Peyer's patch (tissue), 4 donors: ENCODE results near the gene AKT2. TPM values are rescaled to one million over a fixed set of nuclear protein-coding genes. Genes with fewer than 3 reads are reported as not detected.

ENCODE experiments used
- DNase-seq, 3 donors: peaks; one replicate each; pipeline ENCODE4 v3.0.0-alpha.2; 2017 to 2019
- H3K27ac ChIP-seq, 4 donors: fragments of 200-600 bp; sonication (generic); one replicate each; pipeline ENCODE4 v1.5.1; 2016 to 2019
- H3K27me3 ChIP-seq, 2 donors: fragments of 200-600 bp; sonication (generic); one replicate each; pipeline ENCODE4 v1.5.1; 2019
- H3K36me3 ChIP-seq, 3 donors: fragments of 200-600 bp; sonication (generic); one replicate each; pipeline ENCODE4 v1.5.1; 2016 to 2019
- H3K4me1 ChIP-seq, 4 donors: fragments of 200-600 bp; sonication (generic); one replicate each; pipeline ENCODE4 v1.5.1; 2016 to 2019
- H3K4me3 ChIP-seq, 4 donors: fragments of 200-600 bp; sonication (generic); 1 replicate in 3 of 4; 2 replicates in 1 of 4; pipeline ENCODE4 v1.5.1; 2016 to 2019; ENCODE audit warnings: mild to moderate bottlenecking in 1 of 4
- H3K9me3 ChIP-seq, 4 donors: fragments of 200-600 bp; sonication (generic); one replicate each; pipeline ENCODE4 v1.5.1; 2016 to 2019; ENCODE audit warnings: mild to moderate bottlenecking in 1 of 4
- CTCF ChIP-seq, 6 experiments: fragments of 450-650 bp in 4 of 6; fragments of 200-600 bp in 2 of 6; sonication (generic) in 1 of 6; IDR thresholded peaks; one replicate each; pipeline ENCODE4 v1.5.1; 2017 to 2019; ENCODE audit warnings: antibody characterized with exemption in 6 of 6, mild to moderate bottlenecking in 3 of 6, moderate library complexity in 1 of 6
- POLR2A ChIP-seq, 2 donors: fragments of 450-650 bp; IDR thresholded peaks; one replicate each; pipeline ENCODE4 v1.5.1; 2017; ENCODE audit warnings: antibody characterized with exemption in 2 of 2, mild to moderate bottlenecking in 2 of 2, moderate library complexity in 2 of 2
- total RNA-seq, 4 donors: library from RNA; depleted of rRNA; stranded (reverse); fragments of >200 nt; gene quantifications; one replicate each; pipeline ENCODE4 v1.1.0, GENCODE V29; 2016

AKT2 gene
- total RNA-seq, 4 donors from 2014 or later: 67.1 to 146 (median 100) TPM

DNA sequence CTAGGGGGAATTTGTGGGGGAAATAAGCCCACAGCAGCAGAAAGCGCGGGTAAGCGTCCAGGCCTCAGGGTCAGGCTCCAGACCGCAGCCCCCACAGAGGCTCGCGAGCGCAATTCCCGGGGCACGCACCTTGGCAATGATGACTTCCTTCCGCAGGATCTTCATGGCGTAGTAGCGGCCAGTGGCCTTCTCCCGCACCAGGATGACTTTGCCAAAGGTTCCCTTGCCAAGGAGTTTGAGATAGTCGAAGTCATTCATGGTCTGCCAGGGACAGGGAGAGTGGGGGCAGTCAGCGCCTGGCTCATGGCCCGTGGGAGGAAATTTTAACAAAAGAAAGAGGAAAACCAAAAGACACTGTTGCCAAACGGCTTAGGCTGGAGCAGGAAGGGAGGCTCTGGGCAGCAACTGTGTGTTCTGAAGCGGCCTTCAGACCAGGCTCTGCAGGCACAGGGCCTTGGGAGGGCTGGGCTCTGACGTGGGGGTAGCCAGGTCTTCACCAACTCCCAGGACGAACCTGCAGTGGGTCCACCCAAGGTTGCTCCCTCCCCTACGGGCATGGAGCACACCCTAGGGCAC lies 43.2 kb downstream of the AKT2 start:
- H3K36me3 ChIP-seq: peaks cover 0 to 55% (median 0%) of the 10 kb centered on the region in 3 donors
- peak overlapping the region in 1 of 4 donors; percentile 19 for H3K27ac ChIP-seq
- TF ChIP-seq POLR2A (IDR thresholded peaks at IDR 0.05): no peak
- no peak for TF ChIP-seq CTCF (IDR thresholded peaks at IDR 0.05)
- H3K4me1 ChIP-seq: no peaks in the 10 kb centered on the region
- DNase-seq: no peak
- H3K27me3 ChIP-seq: no peaks in the 10 kb centered on the region
- H3K9me3 ChIP-seq: no peaks in the 10 kb centered on the region
- no peak overlapping the region for H3K4me3 ChIP-seq

- DNase-seq: no peak
- H3K4me1 ChIP-seq: no peaks in the 10 kb centered on the region
- H3K36me3 ChIP-seq: peaks cover 0 to 62% (median 0%) of the 10 kb centered on the region in 3 donors
- TF ChIP-seq POLR2A (IDR thresholded peaks at IDR 0.05): no peak
- H3K27me3 ChIP-seq: no peaks in the 10 kb centered on the region
- no peaks in the 10 kb centered on the region for H3K9me3 ChIP-seq
- H3K27ac ChIP-seq: no peak overlapping the region
- no peak overlapping the region for H3K4me3 ChIP-seq
Measured at GRCh38 chr19:40241125-40241808, 43.9 kb downstream of the AKT2 start.

GRCh38 chr19:40240332-40240731 lies 44.8 kb downstream of the AKT2 start:
- TF ChIP-seq POLR2A (IDR thresholded peaks at IDR 0.05) (no peak), CTCF (IDR thresholded peaks at IDR 0.05) (no peak)
- no peak for DNase-seq
- H3K9me3 ChIP-seq: no peaks in the 10 kb centered on the region
- no peaks in the 10 kb centered on the region for H3K4me1 ChIP-seq
- H3K4me3 ChIP-seq: no peak overlapping the region
- no peaks in the 10 kb centered on the region for H3K27me3 ChIP-seq
- no peak overlapping the region for H3K27ac ChIP-seq
- peaks cover 0 to 71% (median 0%) of the 10 kb centered on the region in 3 donors for H3K36me3 ChIP-seq

GRCh38 chr19:40239415-40240226 lies 45.5 kb downstream of the AKT2 start:
- no peak overlapping the region for H3K27ac ChIP-seq
- no peak for TF ChIP-seq POLR2A (IDR thresholded peaks at IDR 0.05)
- no peak for TF ChIP-seq CTCF (IDR thresholded peaks at IDR 0.05)
- no peaks in the 10 kb centered on the region for H3K9me3 ChIP-seq
- H3K4me1 ChIP-seq: no peaks in the 10 kb centered on the region
- no peaks in the 10 kb centered on the region for H3K27me3 ChIP-seq
- H3K36me3 ChIP-seq: peaks cover 0 to 78% (median 0%) of the 10 kb centered on the region in 3 donors
- no peak overlapping the region for H3K4me3 ChIP-seq
- no peak for DNase-seq

- peaks cover 0 to 87% (median 0%) of the 10 kb centered on the region in 3 donors for H3K36me3 ChIP-seq
- no peak overlapping the region for H3K4me3 ChIP-seq
- no peaks in the 10 kb centered on the region for H3K9me3 ChIP-seq
- TF ChIP-seq CTCF (IDR thresholded peaks at IDR 0.05) (no peak), POLR2A (IDR thresholded peaks at IDR 0.05) (no peak)
- no peaks in the 10 kb centered on the region for H3K4me1 ChIP-seq
- H3K27ac ChIP-seq: no peak overlapping the region
- no peaks in the 10 kb centered on the region for H3K27me3 ChIP-seq
- no peak for DNase-seq
Measured at GRCh38 chr19:40238775-40239174, 46.4 kb downstream of the AKT2 start.

DNA sequence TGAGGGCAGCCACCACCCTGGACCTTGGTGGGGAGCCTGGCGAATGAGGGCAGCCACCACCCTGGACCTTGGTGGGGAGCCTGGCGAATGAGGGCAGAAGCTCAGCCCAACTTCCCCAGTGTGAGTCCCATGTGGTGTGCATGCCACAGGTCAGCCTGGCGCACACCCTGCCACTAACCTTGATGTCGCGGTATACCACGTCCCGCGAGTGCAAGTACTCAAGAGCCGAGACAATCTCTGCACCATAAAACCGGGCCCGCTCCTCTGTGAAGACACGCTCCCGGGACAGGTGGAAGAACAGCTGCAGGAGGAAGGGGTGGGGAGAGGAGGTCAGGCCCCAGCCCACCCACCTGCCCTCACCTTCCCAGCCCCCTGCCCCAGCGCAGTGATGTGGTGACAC lies 47.4 kb downstream of the AKT2 start:
- DNase-seq: no peak
- no peaks in the 10 kb centered on the region for H3K4me1 ChIP-seq
- peaks cover 0 to 96% (median 0%) of the 10 kb centered on the region in 3 donors for H3K36me3 ChIP-seq
- H3K27me3 ChIP-seq: no peaks in the 10 kb centered on the region
- TF ChIP-seq POLR2A (IDR thresholded peaks at IDR 0.05) (no peak), CTCF (IDR thresholded peaks at IDR 0.05) (no peak)
- H3K9me3 ChIP-seq: no peaks in the 10 kb centered on the region
- no peak overlapping the region for H3K4me3 ChIP-seq
- no peak overlapping the region for H3K27ac ChIP-seq
